Gastroesophageal sphincter (tissue), 3 donors: ENCODE results near the gene LSS.

Experiments
- CTCF ChIP-seq, 4 experiments: fragments of 200-600 bp in 2 of 4; fragments of 450-650 bp in 2 of 4; sonication (generic) in 1 of 4; IDR thresholded peaks; one replicate each; pipeline ENCODE4 v1.5.1; 2017 to 2019; ENCODE audit warnings: antibody characterized with exemption in 4 of 4, mild to moderate bottlenecking in 2 of 4, moderate library complexity in 2 of 4
- EP300 ChIP-seq: sonication (generic); formaldehyde crosslinking; IDR thresholded peaks from one replicate; pipeline ENCODE4 v1.6.1; 2017; ENCODE audit warnings: antibody characterized with exemption, mild to moderate bottlenecking
- POLR2A ChIP-seq, 2 donors: fragments of 450-650 bp; IDR thresholded peaks; one replicate each; pipeline ENCODE4 v1.6.1; 2017; ENCODE audit warnings: antibody characterized with exemption in 2 of 2, mild to moderate bottlenecking in 2 of 2, moderate library complexity in 1 of 2
- POLR2AphosphoS5 ChIP-seq: sonication (generic); formaldehyde crosslinking; IDR thresholded peaks from one replicate; pipeline ENCODE4 v1.6.1; 2017; ENCODE audit warnings: antibody characterized with exemption

DNA sequence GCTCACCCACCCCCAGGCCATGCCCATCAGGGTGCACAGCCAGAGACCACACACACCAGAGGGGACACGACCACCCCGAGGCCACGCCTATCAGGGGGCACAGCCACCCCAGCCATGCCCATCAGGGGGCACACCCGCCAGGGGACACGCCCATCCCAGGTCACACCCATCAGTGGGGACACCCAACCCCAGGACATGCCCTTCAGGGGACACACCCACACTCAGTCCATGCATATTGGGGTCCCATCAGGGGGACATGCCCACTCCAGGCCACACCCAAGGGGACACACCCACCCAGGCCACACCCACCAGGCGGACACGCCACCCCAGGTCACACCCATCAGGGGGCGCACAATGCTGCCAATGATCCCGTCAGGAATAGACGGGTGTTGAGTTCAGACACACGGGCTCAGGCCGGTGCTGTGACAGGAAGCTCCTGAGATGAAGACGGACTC is 36.1 kb upstream of the LSS start:
- no peak for TF ChIP-seq POLR2A (IDR thresholded peaks at IDR 0.05)
- no peak for TF ChIP-seq CTCF (IDR thresholded peaks at IDR 0.05)
- TF ChIP-seq POLR2AphosphoS5: no peak
- no peak for TF ChIP-seq EP300
